Retinal pigment epithelial cell (primary cell): ENCODE data around the gene SIL1.

ENCODE experiments used
- DNase-seq: peaks from one replicate; pipeline ENCODE4 v3.0.0-alpha.2; 2010; ENCODE audit warnings: low read depth
- H3K4me3 ChIP-seq: 2 replicates; pipeline ENCODE4 v1.5.1; 2011; ENCODE audit warnings: mild to moderate bottlenecking, low read length, control low read depth, moderate library complexity
- TF ChIP-seq, protein P1 (sequence below): conservative IDR thresholded peaks from 2 replicates; pipeline ENCODE4 v1.5.1; 2011; ENCODE audit warnings: low read depth, low read length, control low read depth, inconsistent platforms

The SIL1 gene

DNA sequence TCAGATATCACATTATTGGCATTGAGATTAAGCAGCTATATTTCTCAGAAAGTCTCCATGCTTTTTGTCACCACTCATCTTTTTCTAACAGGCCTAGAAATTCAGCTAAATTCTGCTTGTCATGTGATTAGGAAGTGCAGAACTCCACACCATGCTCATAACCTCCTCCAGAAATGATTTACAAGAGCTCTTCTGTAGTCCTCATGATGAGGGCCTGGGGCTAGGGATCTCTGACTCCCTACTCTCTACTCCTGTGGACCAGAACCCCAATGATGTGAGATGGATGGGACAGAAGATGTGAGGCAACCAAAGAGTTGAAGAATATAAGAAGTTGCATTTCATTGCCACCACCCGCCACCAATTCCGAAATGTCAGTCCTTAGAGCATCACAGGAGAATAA, 16.5 kb upstream of the SIL1 start:
- no peak overlapping the region for H3K4me3 ChIP-seq
- DNase-seq = no peak
- TF ChIP-seq, protein P1, sequence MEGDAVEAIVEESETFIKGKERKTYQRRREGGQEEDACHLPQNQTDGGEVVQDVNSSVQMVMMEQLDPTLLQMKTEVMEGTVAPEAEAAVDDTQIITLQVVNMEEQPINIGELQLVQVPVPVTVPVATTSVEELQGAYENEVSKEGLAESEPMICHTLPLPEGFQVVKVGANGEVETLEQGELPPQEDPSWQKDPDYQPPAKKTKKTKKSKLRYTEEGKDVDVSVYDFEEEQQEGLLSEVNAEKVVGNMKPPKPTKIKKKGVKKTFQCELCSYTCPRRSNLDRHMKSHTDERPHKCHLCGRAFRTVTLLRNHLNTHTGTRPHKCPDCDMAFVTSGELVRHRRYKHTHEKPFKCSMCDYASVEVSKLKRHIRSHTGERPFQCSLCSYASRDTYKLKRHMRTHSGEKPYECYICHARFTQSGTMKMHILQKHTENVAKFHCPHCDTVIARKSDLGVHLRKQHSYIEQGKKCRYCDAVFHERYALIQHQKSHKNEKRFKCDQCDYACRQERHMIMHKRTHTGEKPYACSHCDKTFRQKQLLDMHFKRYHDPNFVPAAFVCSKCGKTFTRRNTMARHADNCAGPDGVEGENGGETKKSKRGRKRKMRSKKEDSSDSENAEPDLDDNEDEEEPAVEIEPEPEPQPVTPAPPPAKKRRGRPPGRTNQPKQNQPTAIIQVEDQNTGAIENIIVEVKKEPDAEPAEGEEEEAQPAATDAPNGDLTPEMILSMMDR = no peak

DNA sequence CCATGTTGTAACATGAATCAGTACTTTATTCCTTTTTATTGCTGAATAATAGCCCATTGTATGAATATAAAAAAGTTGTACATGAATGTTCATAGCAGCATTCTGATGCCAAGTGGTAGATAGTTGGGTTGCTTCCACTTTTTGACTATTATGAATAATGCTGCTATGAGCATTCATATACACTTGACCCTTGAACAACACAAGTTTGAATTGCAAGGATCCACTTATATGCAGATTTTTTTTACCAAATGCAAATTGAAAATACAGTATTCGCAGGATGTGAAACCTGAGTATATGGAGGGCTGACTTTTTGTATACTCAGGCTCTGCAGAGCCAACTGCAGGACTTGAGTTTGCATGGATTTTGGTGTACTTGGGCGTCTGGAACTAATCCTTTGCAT, 14.7 kb upstream of the SIL1 start:
- no peak overlapping the region for H3K4me3 ChIP-seq
- no peak for DNase-seq
- TF ChIP-seq, protein P1 = no peak

DNA sequence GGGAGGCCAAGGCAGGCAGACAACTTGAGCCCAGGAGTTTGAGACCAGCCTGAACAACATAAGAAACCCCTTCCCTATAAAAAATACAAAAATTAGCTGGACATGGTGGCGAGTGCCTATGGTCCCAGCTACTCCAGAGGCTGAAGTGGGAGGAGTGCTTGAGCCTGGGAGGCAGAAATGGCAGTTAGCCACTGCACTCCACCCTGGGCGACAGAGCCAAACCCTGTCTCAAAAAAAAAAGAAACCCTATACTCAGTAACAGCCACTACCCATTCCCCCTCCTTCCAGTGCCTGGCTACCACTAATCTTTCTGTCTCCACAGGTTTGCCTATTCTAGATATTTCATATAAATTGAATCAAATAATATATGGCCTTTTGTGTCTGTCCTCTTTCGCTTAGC, 14.3 kb upstream of the SIL1 start:
- TF ChIP-seq, protein P1 = no peak
- DNase-seq = no peak
- H3K4me3 ChIP-seq = no peak overlapping the region

DNA sequence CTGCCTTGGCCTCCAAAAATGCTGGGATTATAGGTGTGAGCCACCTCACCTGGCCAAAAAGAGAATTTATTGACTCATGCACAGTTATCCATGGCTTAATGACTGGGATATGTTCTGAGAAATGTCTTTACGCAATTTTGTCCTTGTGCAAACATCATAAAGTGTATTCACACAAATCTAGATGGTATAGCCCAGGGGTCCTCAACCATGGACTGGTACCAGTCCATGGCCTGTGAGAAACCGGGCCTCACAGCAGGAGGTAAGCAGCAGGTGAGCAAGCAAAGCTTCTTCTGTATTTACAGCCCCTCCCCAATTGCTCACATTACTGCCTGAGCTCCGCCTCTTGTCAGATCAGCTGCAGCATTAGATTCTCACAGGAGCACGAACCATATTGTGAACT, 12.4 kb upstream of the SIL1 start:
- no peak overlapping the region for H3K4me3 ChIP-seq
- TF ChIP-seq, protein P1 = no peak

DNA sequence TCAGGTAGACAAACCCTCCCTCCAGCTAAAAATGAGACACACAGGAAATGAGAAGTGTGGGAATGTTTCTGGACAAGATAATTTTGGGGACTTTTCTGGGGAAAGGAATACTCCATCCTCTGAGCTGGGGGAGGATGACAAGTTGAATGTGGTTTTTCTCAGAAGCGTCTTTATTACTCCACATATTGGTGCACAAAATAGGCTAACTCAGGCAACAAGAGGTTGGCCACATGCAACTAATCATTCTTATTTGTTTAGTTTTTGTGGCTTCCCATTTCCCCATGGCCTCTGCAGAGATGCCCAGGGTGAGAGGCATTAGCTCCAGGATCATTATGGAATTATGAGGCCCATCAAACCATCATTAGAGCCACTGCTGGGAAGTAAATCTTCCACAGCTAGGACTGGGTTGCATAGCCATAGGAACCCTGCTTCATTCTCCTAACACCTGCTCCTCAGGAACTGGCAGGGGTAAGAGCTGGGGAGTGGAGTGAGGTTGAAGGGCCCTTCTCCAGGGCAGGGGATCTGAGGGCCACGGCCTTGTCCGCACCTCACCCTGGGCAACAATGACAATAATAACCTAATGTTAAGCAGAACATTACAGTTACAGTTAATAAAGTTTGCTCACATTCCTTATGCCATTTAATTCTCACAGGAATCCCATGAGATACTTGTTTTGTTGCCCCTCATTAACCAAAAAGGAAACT, 9.3 kb upstream of the SIL1 start:
- TF ChIP-seq, protein P1 = no peak
- no peak for DNase-seq

More for the DNA sequence above, 12.4 kb upstream of the SIL1 start:
- no peak for DNase-seq

DNA sequence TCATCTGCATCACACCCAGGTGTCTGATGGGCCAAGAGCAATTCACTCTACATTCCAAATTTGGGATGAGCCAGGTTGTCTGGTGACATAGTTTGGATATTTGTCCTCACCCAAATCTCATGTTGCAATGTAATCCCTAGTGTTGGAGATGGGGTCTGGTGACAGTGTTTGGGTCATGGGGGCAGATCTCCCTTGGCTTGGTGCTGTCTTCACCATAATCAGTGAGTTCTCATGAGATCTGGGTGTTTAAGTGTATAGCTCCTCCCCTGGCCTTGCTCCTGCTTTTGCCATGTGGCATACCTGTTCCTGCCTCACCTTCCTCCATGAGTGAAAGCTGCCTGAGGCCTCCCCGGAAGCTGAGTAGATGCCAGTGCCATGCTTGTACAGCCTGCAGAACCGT, 7.4 kb upstream of the SIL1 start:
- H3K4me3 ChIP-seq = no peak overlapping the region
- TF ChIP-seq, protein P1 = no peak
- DNase-seq = no peak

More for the DNA sequence above, 9.3 kb upstream of the SIL1 start:
- H3K4me3 ChIP-seq = no peak overlapping the region

DNA sequence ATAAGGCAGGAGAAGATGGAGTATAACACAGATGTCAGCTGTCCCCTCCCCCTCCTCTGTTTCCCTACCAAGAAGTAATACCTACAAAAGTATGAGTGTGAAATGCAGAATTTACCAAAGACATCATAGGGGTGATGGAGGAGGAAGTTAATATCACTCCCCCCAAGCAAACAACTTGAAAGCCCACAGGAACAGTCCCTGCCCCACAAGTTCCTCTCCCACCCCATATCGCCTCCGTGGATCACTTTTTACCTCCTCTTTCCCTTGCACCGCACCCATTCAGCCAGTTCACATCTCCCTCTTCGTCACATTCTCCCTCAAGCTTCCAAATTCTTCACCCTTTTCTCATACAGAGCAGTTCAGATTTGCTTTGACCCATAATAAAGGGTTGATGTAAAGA, 7.0 kb upstream of the SIL1 start:
- H3K4me3 ChIP-seq = no peak overlapping the region
- TF ChIP-seq, protein P1 = no peak
- no peak for DNase-seq
